Activated CD4-positive, alpha-beta T cell treated with anti-CD3 and anti-CD28 coated beads, Interleukin-2, amount 50 U/mL, for 1 hour (primary cell): ENCODE data around the gene TLE1.
"Not testable (repeated sequence)": the region's sequence is repeated elsewhere in the genome, so short reads cannot be mapped to it uniquely, and the experiment has no call there.

Experiments
- DNase-seq: peaks from one replicate; pipeline ENCODE4 v3.0.0-alpha.2; 2020

Gene TLE1

DNA sequence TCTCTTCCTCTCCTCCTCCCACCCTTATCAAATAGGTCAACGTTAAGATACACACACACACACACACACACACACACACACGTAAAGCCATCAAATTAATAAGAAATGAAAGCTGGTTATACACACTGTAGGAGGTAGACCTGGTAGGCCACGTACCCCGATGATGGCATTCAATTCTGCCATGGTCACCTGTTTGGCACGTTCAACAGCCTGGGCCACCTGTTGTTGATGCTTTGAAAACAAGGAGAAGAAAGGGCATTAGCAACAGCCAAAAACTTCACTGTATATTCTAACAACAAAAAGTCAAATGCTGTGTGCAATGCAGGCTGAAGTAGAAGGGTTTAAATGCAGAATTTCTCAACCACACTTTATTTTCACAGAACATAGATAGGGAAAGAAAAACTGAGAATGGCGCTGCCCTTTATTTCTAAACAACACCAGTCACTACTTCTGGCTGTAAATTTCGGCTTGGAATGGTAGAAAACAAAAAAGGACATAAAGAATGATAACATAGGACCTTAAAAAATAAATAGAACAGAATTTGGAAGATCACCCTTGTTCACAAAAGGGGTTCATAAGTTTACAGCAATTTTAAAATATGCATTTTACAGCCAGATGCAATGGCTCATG, 37.2 kb downstream of the TLE1 start:
- no peak for DNase-seq

DNA sequence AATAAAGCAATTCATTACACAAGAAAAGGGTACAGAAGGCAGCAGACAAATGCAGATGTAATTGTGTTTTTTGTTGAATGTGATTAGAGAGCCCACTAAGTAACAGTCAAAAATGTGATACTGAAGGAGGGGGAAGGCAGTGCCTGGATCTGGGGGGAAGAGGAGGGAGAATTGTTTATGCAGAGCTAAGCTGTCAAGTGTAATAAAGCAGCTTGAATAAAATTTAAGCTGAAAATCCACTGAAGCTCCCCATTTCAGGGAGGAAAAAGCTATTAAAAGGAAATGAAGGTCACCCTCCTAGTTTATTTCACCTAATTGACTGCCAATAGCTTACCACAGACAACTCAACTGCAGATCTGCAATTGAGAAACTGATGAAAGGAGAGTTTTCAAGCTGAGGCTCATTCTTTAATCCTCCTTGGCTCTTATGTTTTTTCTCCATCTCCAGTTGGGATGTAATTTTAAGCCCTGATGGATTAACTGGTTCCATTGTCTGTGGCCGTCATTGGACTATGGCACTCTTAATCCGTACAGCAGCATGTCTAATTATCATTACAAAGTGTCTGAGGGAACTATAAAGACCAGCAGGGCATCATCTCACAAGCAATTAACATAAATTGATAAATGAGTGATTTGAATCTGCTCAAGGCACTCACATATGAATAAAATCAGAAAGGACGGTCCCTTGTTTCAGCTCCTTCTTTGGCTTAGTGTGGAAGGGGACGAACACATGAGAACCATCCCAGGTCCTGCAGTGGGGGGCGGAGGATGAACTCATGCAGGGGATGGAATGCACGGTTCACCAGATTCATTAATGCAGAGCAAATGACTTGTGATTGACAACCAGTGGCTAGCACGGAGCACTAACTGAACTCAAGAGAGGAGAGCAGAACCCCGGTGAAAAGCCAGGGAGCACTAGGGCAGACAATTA, 38.5 kb downstream of the TLE1 start:
- DNase-seq, result no peak

DNA sequence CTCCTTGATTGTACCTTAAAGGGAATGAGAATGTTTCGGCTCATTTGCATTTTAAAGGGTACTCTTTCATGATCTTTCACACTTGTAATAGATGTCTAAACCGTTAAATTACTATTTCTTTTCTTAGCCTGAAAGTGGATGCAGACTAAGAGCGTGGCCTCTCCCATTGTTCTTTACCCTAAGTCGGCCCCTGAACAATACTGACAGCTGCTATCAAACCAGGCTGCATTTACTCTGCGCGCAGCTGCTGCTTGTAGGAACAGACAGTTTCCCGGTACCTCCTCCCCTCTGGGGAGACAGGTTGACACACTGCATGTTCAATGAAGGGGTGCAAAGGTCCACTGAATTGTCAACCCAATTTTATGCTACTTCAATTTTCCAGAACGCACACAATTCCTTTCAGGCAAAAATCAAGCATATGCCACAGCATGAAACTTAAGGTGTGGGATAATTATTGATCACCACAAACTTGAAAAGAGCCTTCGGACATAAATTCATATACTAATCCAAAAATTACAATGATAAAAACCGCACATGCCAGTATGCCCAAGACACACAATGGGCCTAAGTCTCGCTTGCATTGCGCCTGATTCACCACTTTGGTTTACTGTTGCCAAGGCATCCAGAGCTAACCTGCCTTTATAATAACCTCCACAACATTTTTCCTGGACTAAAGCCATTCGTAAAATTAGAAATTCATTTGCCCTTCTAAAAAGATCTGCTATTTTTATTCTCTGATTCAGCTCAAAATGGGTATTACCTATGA, 39.7 kb downstream of the TLE1 start:
- no peak for DNase-seq

DNA sequence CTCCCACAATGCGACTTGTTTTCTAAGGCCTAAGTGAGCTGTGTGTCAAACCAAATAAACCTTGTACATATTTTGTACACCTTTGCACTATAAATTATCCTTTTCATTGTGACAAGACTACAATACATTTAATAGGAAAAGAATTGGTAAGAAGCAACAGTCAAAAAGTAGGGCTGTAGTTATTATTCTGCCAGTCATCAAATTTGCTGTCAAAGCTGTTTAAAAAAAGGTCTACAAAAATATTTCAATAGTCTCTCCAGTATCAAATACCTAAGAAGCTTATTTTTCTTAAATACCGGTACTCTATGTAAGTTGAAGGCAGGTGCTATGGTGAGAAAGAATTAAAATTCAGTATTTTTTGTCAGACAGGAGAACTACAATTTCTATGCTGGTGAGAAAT, 40.5 kb downstream of the TLE1 start:
- DNase-seq, result no peak

DNA sequence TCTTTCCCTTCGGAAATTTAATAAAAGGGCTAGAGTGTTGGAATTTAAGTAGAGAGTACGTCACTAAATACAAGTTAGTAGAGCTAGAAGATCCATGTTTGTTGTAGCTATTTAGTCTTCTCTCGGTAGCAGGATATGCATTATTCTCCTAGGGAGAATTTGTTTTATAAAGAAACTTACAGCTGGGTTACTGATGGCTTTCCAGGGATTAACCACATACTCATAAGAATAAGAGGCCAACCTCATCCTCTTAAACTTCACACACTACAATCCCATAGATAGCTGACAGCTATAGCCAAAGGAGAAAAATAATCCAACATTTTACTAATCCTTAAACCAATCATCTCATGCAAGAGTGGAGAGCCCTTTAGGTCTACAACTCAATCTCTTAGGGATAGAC, 43.0 kb downstream of the TLE1 start:
- DNase-seq, result no peak

DNA sequence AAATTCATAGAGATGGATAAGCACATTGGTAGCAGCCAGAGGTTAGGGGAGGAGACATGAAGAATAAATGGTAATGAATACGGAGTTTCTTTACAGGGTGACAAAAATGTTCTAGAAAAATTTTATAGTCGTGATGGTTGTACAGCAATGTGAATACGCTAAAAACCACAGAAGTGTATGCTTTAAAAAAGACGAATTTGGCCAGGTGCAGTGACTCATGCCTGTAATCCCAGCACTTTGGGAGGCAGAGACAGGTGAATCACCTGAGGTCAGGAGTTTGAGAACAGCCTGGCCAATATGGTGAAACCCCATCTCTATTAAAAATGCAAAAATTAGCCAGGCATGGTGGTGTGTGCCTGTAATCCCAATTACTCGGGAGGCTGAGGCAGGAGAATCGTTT, 44.8 kb downstream of the TLE1 start:
- DNase-seq, result not testable (repeated sequence)

DNA sequence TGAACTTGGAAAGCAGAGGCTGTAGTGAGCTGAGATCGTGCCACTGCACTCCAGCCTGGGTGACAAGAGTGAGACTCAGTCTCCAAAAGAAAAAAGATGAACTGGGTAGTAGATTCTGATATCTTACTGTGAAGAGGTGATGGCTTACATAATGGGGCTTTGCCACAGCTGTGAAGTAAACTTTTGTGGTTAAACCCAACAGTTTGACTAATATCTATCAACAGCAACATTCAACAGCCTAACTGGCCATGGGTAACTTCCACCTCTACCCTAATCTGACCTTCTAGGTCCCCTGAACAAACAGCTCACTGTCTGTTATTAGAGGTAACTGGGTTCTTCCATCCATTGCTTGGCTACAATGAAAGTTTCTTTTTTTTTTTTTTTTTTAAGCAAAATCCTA, 52.1 kb downstream of the TLE1 start:
- DNase-seq, result no peak

DNA sequence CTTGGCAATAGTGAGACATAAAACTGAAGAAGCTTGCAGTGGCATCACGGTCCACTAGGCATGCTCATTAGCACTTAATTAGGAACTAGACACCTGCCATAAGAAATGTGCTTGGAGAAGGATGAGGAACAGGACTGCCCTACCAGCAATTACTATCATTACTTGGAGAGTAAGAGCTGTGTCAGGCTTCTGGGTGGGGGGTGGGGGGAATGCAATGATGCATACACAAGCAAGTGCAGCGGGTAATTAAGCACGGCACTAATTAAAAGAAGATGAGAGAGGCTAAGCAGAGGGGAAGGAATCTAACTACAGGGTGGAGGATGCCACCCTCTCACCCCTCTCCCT, 53.1 kb downstream of the TLE1 start:
- DNase-seq, result no peak

DNA sequence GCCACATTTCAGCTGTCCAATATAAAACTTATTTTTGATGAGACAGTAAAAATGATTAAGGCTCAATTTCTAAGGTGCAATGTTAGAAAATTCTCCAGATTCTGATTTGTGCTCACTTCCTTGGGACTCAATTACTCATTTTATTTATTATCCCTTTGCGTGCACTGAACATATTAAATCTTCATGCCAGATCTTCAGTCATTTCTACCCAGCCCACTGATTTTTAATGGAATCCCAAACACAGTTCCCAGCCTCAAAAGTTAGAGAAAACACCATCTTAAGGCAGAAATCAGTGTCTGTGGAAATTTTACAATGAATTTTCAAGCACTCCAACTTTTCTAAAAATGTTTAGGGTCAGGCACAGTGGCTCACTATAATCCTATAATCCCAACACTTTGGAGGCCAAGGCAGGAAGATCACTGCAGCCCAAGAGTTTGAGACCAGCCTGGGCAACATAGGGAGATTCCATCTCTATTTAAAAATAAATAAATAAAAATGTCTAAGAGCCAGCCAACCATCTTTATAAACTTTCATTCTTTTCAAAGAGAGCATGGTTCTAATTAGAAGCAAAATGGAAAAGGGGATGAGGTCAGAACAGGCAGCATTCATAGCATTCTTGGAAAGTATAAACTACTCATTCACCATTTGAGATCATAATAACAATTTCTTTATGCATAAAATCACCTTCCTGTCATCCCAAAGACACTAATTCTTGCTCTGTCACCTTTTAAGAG, 53.7 kb downstream of the TLE1 start:
- no peak for DNase-seq

DNA sequence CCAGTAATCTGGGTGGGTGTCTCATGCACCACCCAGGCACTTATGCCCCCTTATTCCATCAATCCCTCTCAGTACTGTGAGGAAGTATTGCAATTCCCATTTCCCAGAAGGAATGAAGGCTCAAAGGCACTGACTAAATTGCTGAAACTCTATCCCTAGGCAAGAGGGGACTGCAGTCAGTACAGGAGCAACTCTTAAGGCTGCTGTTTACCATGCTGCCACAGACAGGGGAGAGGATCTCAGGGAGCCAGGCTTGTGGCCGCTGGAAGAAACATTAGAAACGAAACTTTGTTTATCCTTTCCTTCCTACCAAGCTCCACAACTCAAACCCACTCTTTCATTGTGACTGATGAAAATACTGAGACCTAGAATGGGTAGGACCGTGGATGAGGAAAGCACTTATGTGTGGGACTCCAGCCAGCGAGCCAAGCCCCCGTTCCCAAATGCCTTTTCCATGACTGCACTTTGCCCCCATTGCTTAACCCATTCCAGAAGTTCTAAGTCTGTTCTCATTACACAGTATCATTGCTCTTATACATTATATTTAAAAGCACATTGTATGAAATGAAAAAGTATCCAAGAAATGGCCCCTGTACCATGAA, 54.3 kb downstream of the TLE1 start:
- no peak for DNase-seq

DNA sequence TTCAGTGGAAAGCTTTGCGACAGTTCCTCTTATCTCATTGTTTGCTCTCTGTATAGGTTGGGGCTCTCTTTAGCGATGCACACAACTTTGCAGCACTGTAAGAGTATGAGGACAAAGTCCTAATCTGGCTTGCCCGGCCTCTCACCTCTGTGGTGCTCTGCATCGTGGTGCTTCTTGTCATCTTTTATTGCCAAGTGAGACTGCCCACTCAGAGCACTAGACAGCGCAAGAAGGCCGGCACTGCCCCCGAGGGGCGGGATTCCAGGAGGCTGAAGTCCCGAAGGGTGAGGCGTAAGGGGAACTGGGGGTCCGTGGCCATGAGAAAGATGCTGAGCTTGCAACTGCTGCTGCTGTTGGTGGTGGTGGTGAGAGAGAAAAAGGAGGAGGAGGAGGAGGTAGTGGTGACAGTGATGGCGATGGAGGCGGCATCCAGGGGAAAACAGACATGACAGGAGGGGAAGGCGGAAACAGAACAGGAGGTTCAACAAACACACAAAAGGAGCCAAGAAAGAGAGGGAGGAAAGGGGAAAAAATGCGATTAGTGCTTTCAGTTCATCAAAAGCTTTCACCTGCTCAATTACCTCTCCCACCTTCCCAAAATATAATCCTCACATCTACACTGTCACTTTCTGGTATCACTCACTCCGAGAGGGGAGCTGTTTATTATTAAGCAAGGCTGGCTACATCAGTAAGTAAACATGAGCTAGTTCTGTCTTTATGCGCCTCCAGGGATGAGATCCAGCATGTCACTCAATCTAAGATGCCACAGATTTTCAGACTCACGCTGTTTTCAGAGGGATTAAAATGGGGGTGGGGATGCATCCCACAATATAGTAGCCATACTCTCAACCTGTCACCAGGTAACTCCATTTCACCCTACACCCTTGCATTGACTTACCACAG, 55.1 kb downstream of the TLE1 start:
- DNase-seq, result no peak

DNA sequence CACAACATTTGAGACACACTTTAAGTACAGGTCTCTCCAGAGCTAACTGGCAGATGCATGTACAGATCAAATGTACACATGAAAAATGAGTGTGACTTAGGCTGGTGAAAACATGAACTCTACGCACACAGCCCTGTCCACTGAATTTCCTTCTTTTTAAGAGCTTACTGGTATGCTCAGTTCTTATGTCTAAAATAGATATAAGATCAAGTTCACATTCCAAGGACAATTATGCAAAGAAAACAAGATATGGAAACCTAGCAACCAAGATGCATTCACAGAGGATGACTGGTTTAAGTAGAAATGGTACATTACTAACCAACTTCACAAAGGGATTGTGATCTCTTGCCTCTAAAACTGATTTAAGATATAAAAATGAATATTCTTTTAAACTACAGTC, 56.7 kb downstream of the TLE1 start:
- no peak for DNase-seq

DNA sequence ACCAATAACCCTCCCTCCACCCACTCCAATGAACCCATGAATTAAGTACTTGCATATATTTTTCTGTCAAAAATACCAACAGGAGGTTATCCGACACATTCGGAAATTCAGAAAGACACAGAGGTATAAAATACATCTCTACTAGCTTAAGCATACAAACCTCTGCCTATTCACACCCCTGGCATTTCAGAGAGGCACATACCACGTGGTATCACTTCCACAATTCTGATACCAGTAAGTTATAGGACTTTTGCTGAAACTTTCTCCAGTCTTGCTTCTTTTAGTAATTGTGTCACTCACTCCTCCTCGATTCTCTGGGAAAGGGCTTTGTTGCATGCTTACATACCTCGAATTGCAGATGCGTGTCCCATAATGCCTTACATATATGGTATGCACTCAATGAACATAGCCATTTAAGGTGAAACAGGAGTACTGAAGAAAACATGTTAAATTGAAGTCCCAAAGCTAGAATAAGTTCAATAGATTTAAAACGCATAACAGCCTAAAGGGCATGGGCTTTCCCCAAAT, 58.1 kb downstream of the TLE1 start:
- no peak for DNase-seq

DNA sequence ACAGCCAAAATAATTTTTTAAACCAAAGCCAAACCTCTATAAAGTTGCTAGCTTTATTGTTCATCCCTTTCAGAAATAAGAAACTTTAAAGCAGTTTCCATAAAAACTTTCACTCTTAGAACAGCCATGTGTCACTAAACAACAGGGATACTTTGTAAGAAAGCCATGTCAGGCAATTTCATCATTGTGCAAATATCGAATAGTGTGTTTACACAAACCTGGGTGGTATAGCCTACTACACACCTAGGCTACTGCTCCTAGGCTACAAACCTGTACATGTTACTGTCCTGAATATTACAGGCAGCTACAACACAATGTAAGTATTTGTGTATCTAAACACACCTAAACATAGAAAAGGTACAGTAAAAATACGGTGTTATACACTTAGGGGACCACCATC, 59.9 kb downstream of the TLE1 start:
- no peak for DNase-seq

DNA sequence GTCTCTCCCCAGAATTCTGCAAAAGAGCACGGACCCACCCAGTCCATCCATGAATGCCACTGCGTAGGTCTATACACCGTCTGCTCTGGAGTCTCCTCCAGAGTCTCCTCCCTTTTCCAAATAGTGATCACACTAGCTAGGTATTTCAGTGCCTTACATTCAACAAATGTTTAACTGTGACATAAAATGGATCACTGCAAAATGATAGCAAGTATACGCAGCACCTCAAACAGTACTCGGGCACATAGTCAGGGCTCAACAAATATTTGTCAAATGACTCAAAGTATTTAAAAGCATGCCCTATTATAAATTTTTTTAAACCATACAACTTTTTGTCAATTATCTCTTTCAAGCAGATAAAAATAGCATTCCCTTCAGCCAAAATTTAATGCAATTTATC, 60.5 kb downstream of the TLE1 start:
- no peak for DNase-seq

DNA sequence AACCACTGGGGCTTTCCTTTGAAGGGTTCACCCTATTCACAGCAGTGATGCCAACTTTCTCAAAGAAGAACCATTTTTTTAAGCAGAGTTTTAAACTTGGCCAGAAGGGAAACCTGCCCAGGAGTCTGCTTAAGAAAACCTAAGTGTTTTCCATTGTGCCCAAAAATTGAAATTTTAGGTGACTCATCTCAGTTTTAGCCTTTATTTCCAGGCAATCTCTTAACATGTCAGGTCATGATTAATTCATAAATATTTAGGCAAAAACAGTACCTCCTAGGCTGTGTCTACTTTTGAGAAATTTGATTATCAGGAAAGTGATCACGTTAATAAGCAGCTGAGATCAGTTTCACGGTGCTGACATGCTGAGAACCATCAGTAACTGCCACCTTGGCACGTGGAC, 61.9 kb downstream of the TLE1 start:
- no peak for DNase-seq

DNA sequence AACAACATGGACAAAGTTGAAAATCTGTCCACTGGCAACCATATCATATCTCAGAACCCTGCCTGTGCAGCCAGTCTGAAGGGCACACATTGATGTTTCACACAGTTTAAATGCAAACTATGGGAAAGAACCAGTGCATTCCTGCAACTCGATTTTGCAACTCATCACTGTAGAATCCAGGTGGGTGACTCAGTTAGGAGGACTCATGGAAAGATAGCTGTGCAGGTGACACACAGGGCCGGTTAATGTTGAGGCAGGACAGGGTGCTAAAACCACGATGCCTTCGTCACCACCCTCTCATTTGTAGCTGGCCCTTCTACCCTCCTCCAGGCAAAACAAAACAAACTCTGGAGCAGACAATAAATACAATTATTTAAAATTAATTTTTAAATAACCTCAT, 62.8 kb downstream of the TLE1 start:
- no peak for DNase-seq

DNA sequence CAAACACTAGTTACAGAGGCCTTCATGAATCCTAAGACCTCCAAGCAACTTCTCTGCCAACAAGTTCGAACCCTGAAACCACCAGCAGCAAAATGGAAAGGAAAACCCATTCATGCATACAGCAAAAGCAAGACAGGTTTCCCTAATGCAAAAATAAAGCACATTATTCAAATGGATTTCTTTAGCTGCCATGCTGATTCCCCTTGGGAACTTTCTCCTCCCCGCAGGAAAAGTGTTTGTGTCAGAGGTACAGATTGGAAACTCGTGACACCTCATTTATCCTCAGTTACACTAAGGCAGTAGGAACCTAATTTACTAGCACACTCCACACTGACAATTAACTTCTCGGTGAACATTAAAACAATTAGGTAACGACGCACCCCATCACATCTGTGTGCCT, 63.4 kb downstream of the TLE1 start:
- DNase-seq, result no peak

DNA sequence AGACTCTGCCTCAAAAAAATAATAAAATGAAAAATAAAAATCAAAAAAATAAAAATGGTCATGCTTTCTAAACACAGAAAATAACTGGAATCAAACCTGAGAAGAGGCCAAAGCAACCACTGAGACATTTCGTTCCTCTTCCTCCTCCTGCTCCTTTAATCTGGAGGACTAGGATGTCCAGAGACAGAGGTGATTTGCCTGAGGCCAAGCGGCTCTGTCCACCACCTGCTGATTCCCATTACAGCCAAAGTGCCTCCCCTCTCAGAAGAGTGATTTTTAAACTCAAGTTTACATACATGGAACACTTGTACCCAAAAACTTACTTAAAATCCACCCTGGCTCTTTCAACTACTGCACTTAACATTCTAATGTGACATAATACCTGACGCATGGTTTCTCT, 65.6 kb downstream of the TLE1 start:
- DNase-seq, result no peak

DNA sequence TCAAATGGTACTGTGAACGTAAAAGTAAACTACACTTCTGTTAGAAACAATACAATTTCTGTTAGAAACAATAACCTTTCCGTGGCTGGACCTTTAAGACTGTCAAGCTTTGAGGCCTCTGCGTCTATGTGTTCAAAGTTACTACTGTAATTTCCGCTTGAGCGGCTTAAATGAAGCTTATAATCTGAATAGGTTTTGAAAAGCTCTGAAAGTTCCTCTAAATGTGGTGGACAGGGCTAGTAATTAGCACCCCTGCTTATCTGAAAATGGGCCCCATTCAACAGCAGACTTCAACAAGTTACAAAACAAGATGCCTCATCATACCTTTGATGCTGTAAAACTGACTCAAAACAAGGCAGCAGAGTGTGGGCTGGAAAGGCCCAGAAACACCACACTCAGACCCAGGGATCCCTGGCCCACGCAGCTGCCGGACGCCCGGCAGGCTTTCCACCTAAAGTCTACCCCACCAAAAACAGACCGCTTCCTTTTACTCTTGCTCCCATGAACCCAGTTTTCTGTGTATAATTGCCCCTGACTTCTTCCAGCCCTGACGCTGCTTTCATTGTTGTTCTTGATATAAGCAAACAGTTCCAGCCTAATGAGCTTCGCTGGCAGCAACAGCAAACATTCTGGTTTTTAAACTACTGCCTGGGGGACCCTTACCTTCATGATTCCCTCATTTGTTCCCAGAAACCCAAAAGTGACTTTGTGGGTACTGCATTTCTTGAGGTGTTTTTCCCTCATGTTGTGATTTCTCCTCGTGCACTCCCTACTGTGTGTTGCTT, 66.7 kb downstream of the TLE1 start:
- no peak for DNase-seq
